Panc1 (cell line): Measurements from ENCODE around the gene ZMYM4. TPM values are rescaled to one million over a fixed set of nuclear protein-coding genes. Genes with fewer than 3 reads are reported as not detected.

ENCODE experiments used
- ATAC-seq: fragments of 200-7000 bp; cut with Tn5 transposase; 2 replicates; pipeline ENCODE4 v1.9.1; 2020; ENCODE audit warnings: mild to moderate bottlenecking, moderate library complexity
- BruUV-seq: library from RNA; stranded (reverse); fragments of 400-500 nt; replicated peaks from 2 replicates; lab custom pipeline; 2021; lab: Mats Ljungman, UMichigan
- CTCF ChIA-PET: fragments of 300-600 bp; sonication (Branson Sonifier 250); formaldehyde crosslinking; loops from one replicate; lab custom pipeline; 2022; ENCODE audit warnings: antibody characterized with exemption; lab: Charles Lee
- POLR2A ChIA-PET: fragments of 300-600 bp; sonication (Branson Sonifier 250); formaldehyde crosslinking; loops from one replicate; lab custom pipeline; 2022; ENCODE audit warnings: antibody characterized with exemption; lab: Charles Lee
- DNase-seq: peaks from one replicate; pipeline ENCODE4 v3.0.0-alpha.2; 2010; ENCODE audit warnings: low read depth, low spot score
- H3K27ac ChIP-seq: 2 replicates; pipeline ENCODE4 v1.5.1; 2011; ENCODE audit warnings: mild to moderate bottlenecking, low read length, inconsistent platforms
- H3K27me3 ChIP-seq: fragments of 200-500 bp; sonication (Bioruptor generic); 2 replicates; pipeline ENCODE4 v1.6.0; 2014; ENCODE audit warnings: low read length, inconsistent platforms; ENCODE audit not compliant: control insufficient read depth, insufficient read depth
- H3K36me3 ChIP-seq: fragments of 200-500 bp; sonication (Bioruptor generic); 2 replicates; pipeline ENCODE4 v1.5.1; 2014; ENCODE audit warnings: inconsistent platforms, mild to moderate bottlenecking, low read length, moderate library complexity; ENCODE audit not compliant: control insufficient read depth, insufficient read depth
- H3K4me1 ChIP-seq: 2 replicates; pipeline ENCODE4 v1.5.1; 2011; ENCODE audit warnings: inconsistent platforms, mild to moderate bottlenecking, low read length, moderate library complexity; ENCODE audit not compliant: control insufficient read depth, insufficient read depth
- H3K4me3 ChIP-seq, 2 experiments: 2 replicates each; pipeline ENCODE4 v1.5.1; 2011 to 2012; ENCODE audit warnings: low read depth in 2 of 2, low read length in 2 of 2, mild to moderate bottlenecking in 2 of 2, inconsistent platforms in 1 of 2, moderate library complexity in 1 of 2
- H3K9me3 ChIP-seq: fragments of 200-500 bp; sonication (Bioruptor generic); 2 replicates; pipeline ENCODE4 v1.5.1; 2014; ENCODE audit warnings: low read depth, mild to moderate bottlenecking, inconsistent platforms, low read length, moderate library complexity; ENCODE audit not compliant: control insufficient read depth, insufficient read depth
- POLR2AphosphoS5 ChIP-seq: IDR thresholded peaks from 2 replicates; pipeline ENCODE4 v1.6.1; 2012; ENCODE audit warnings: mild to moderate bottlenecking, low read depth, low read length, moderate library complexity
- SIN3A ChIP-seq: IDR thresholded peaks from 2 replicates; pipeline ENCODE4 v1.6.1; 2012; ENCODE audit warnings: low read depth, mild to moderate bottlenecking, low read length, moderate library complexity, borderline replicate concordance; ENCODE audit not compliant: insufficient read depth
- TCF7L2 ChIP-seq: IDR thresholded peaks from 2 replicates; pipeline ENCODE4 v1.6.1; 2011; ENCODE audit warnings: mild to moderate bottlenecking, low read depth, low read length, inconsistent platforms
- in situ Hi-C: cut with HindIII; loops from 2 replicates; pipeline ENCODE4 v1.10.0; 2016; ENCODE audit warnings: low sequenced_read_pairs, low pct_unique_long_range_greater_than_20kb
- intact Hi-C: fragments of 100-400 bp; cut with micrococcal nuclease; formaldehyde crosslinking; loops from one replicate; pipeline ENCODE4 v1.10.0; 2022; ENCODE audit not compliant: unreplicated experiment
- total RNA-seq: library from RNA; stranded (reverse); gene quantifications from one replicate; pipeline ENCODE4 v1.2.1, GENCODE V29; 2021; ENCODE audit not compliant: unreplicated experiment
- TF ChIP-seq, protein P1 (sequence below): fragments of 450-650 bp; IDR thresholded peaks from 2 replicates; pipeline ENCODE4 v1.5.1; 2017; ENCODE audit warnings: mild to moderate bottlenecking
- TF ChIP-seq, protein P2 (sequence below), 2 experiments: IDR thresholded peaks; 2 replicates each; pipeline ENCODE4 v1.6.1; 2011 to 2012; ENCODE audit warnings: low read depth in 2 of 2, control low read depth in 1 of 2, low read length in 1 of 2, mild to moderate bottlenecking in 1 of 2, moderate library complexity in 1 of 2; ENCODE audit not compliant: insufficient read depth in 1 of 2

ZMYM4 gene
- total RNA-seq, 1 experiment from 2014 or later: 82.2 TPM

DNA sequence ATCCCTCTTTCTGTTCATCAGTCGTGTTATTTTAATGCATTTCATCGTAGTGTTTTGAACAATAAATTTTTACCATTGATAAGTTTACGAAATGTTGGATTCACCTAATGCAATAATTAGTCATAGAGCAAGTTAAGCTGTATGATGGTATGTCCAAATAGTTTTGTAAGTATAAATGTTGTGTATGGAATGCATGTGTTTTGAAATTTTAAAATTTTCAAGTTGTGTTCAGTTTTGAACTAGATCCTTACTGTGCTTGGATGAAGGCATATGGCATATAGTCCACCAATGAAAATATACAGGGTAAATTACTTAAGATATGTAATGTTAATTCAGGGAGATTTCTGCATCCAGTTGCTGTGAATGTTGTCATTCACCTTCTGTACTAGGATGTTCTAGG is 2.3 kb downstream of the ZMYM4 start:
- Histone ChIP-seq H3K27ac (no peak overlapping the region), H3K4me3 (no peak overlapping the region), H3K4me1 (peaks cover 12% of the 10 kb centered on the region), H3K9me3 (no peaks in the 10 kb centered on the region), H3K27me3 (no peaks in the 10 kb centered on the region), H3K36me3 (peaks cover 8% of the 10 kb centered on the region; the same call in 1 of the 2 replicates)
- TF ChIP-seq, protein P1, sequence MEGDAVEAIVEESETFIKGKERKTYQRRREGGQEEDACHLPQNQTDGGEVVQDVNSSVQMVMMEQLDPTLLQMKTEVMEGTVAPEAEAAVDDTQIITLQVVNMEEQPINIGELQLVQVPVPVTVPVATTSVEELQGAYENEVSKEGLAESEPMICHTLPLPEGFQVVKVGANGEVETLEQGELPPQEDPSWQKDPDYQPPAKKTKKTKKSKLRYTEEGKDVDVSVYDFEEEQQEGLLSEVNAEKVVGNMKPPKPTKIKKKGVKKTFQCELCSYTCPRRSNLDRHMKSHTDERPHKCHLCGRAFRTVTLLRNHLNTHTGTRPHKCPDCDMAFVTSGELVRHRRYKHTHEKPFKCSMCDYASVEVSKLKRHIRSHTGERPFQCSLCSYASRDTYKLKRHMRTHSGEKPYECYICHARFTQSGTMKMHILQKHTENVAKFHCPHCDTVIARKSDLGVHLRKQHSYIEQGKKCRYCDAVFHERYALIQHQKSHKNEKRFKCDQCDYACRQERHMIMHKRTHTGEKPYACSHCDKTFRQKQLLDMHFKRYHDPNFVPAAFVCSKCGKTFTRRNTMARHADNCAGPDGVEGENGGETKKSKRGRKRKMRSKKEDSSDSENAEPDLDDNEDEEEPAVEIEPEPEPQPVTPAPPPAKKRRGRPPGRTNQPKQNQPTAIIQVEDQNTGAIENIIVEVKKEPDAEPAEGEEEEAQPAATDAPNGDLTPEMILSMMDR: no peak
- TF ChIP-seq TCF7L2 (no peak), POLR2AphosphoS5 (no peak)
- intact Hi-C loops: no loop called here
- no TSS peak for BruUV-seq
- no peak for ATAC-seq
- in situ Hi-C loops: no loop called here
- POLR2A ChIA-PET: no interaction called here
- CTCF ChIA-PET: no interaction called here
- DNase-seq: no peak

- H3K9me3 ChIP-seq: no peaks in the 10 kb centered on the region
- no peaks in the 10 kb centered on the region for H3K27me3 ChIP-seq
- no peak for ATAC-seq
- H3K36me3 ChIP-seq: peaks cover 7% of the 10 kb centered on the region; the same call in 1 of the 2 replicates
- POLR2A ChIA-PET: no interaction called here
- BruUV-seq: no TSS peak
- no peak for TF ChIP-seq POLR2AphosphoS5
- TF ChIP-seq TCF7L2: no peak
- TF ChIP-seq, protein P2, sequence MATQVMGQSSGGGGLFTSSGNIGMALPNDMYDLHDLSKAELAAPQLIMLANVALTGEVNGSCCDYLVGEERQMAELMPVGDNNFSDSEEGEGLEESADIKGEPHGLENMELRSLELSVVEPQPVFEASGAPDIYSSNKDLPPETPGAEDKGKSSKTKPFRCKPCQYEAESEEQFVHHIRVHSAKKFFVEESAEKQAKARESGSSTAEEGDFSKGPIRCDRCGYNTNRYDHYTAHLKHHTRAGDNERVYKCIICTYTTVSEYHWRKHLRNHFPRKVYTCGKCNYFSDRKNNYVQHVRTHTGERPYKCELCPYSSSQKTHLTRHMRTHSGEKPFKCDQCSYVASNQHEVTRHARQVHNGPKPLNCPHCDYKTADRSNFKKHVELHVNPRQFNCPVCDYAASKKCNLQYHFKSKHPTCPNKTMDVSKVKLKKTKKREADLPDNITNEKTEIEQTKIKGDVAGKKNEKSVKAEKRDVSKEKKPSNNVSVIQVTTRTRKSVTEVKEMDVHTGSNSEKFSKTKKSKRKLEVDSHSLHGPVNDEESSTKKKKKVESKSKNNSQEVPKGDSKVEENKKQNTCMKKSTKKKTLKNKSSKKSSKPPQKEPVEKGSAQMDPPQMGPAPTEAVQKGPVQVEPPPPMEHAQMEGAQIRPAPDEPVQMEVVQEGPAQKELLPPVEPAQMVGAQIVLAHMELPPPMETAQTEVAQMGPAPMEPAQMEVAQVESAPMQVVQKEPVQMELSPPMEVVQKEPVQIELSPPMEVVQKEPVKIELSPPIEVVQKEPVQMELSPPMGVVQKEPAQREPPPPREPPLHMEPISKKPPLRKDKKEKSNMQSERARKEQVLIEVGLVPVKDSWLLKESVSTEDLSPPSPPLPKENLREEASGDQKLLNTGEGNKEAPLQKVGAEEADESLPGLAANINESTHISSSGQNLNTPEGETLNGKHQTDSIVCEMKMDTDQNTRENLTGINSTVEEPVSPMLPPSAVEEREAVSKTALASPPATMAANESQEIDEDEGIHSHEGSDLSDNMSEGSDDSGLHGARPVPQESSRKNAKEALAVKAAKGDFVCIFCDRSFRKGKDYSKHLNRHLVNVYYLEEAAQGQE (IDR thresholded peaks at IDR 0.05; ENCODE audit: insufficient read depth in 1 of 2, low read depth in 2 of 2, low read length in 1 of 2): no peak
- TF ChIP-seq, protein P1: no peak
- TF ChIP-seq SIN3A: no peak
- H3K4me1 ChIP-seq: peaks cover 8% of the 10 kb centered on the region
- in situ Hi-C loops: no loop called here
- H3K27ac ChIP-seq: no peak overlapping the region
- no peak overlapping the region for H3K4me3 ChIP-seq
- CTCF ChIA-PET: no interaction called here
- intact Hi-C loops: no loop called here
- no peak for DNase-seq
These were observed 5.7 kb downstream of the ZMYM4 start for GRCh38 chr1:35274197-35274596.
